GM19452 (cell line): ENCODE measurements around the gene SRP9.
A peak's percentile ranks its signal among the peaks of the same experiment; 100 is the strongest.
"Not testable (repeated sequence)": the region's sequence is repeated elsewhere in the genome, so short reads cannot be mapped to it uniquely, and the experiment has no call there.

ENCODE experiments used
- ATAC-seq: cut with Tn5 transposase; IDR thresholded peaks from one replicate; pipeline ENCODE4 v1.9.1; 2021; ENCODE audit not compliant: unreplicated experiment

The SRP9 gene

DNA sequence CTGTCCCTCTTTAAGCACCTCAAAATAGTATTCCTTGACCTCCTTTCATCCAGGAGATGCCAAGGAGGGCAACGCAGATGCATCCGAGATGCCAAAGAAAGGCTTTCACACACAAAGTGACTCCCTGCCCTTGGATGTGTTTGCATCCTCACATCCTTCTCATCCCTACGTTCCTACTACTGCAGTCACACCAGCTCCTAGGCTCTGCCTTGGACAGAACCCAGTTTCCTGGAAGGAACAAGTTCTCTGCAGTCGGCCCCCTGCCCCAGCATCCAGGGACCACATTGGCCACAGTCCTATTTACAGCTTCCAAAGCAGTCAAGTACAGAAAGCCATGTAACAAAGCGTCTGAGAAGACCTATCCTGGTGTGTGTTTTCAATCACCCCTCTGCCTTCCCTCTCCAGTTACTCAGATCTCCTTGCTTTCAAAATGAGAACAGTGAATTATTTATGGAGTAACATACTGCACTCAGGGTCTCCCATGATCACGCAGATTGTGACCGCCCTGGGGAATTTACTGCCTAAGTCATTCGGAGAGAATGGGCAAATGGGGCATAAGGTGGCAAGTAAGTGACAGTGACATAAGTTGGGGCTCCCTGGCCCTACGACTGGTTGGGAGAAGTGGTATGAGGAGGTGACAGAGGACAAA is 21.8 kb upstream of the SRP9 start:
- ATAC-seq: no peak

GRCh38 chr1:225757927-225758656 is 19.5 kb upstream of the SRP9 start:
- no peak for ATAC-seq

DNA sequence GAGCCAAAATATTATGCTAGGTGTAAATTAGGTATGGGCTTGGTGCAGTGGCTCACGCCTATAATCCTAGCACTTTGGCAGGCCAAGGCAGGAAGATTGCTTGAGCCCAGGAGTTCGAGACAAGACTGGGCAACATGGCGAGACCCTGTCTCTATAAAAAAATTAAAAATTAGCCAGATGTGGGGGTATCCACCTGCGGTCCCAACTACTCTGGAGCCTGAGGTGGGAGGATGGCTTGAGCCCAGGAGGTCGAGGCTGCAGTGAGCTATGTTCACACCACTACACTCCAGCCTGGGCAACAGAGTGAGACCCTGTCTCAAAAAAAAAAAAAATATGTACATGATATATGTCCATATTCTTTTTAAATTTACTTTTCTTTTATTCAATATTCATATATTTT is 17.7 kb upstream of the SRP9 start:
- ATAC-seq: not testable (repeated sequence)

DNA sequence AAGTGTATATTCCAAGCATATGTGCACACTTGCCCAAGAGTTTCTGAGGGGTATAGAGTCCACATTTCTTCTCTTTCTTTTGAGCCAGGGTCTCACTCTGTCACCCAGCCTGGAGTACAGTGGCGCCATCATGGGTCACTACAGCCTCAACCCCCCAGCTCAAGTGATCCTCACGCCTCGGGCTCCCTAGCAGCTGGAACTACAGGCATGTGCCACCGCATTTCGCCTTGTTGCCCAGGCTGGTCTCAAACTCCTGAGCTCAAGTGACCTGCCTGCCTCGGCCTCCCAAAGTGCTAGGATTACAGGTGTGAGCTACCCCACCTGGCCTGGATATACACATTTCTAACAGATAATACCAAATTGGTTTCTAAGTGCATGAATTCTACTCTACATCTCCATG is 17.1 kb upstream of the SRP9 start:
- no peak for ATAC-seq

GRCh38 chr1:225761395-225761794 is 16.2 kb upstream of the SRP9 start:
- not testable (repeated sequence) for ATAC-seq

DNA sequence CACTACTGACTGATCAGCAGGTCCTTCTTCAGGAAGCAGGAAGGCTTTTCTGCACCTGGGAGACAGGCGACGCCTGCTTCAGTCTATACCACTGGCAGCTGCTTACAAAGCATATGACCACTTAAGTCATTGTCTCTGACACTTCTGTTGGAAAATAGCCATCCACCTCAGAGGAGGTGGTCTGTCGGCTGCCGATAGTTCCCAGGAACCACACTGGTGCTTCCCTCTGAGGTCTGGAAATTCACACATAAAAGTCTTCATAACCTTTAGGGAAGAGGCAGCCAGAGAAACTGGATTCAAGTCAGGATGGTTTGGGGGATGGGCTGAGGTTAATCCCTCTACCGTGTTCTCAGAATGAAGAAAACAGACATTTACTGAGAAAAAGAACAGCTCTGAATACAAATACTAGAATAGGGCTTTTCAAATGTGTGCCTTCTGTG is 15.6 kb upstream of the SRP9 start:
- no peak for ATAC-seq

DNA sequence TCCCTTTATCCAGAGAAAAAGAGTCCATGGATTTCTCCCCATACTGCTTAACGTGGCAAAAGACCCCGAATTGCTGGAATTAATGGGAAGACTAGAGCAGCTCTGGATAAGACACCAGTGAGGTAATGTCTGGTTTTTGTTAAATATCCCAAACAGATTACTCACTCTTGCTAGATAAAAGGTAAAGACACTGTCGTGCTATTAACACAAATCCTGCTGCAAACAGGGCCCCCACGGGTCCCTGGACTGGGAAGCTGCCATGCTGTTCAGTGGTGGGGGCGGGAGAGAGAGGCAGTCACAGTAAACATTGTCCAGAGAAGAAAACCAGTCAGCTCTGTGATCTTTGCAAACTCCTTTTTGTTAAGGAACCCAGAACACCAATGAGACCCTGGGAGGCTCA is 15.2 kb upstream of the SRP9 start:
- no peak for ATAC-seq

GRCh38 chr1:225763716-225764548 is 13.7 kb upstream of the SRP9 start:
- ATAC-seq: no peak

DNA sequence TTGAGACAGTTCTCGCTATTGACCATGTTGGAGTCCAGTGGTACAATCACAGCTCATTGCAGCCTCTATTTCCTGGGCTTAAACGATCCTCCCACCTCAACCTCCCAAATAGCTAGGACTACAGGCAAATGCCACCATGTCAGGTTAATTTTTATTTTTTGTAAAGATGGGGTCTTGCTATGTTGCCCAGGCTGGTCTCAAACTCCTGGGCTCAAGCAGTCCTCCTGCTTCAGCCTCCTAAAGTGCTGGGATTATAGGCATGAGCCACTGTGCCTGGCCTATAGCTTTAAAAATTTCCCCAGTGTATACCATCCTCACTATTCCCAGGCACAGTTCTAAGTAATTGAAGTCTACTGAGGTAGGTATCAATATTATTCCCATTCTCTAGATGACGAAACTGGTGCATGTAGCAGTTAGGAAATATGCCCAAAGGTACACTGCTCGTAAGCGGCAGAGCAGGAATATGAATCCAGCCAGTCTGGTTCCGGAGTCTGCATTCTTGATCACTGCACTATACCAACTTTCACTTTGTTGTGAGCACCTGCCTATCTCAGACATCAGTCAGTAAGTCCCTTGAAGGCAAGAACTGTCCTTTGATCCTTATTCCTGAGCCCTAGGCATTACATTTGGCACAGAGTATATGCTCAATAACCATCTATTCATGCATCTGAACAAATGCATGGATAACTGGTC is 11.5 kb upstream of the SRP9 start:
- ATAC-seq: no peak

GRCh38 chr1:225766967-225767633 is 10.5 kb upstream of the SRP9 start:
- no peak for ATAC-seq

DNA sequence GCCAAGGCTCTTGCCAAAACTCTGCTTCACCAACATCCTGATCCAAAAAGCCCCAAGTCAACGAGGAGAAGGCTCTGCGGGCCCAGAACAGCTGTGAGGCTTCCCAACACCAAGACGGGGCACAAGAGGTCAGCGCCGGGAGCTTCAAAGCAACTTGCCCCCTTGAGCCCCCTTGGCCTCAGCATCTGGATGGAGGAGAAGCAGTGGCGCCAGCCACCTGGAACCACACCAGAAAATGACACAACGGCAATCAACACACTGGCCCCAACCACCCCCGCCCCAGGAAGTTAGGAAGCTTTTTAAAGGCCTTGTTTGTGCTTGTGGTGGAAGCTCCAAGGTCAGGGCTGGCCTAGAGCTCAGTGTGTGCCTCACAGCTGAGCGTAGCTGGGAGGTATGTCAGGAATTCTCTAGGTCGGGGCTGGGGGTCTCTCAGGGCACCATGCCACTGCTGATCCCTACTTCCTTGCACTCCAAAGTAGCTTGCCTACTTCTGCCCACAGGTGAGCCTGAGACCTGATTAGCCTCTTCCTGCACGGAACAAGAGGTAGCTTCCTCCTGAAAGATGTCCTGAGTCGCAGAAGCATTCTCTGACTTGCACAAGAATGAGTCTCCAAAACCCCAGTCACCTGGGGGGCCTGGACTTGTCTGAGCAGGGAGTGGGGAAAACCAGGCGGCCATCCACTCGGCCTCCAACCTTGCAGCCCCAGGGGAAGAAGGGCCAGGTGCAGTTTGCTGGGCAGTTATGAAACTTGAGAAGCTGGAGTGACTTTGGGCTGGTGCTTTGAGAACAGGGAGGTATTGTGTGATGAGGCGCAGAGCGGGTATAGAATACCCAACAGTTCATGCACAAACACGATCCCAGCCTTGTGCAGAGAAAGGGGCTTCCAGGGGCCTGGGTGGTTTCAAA is 9.7 kb upstream of the SRP9 start:
- no peak for ATAC-seq

DNA sequence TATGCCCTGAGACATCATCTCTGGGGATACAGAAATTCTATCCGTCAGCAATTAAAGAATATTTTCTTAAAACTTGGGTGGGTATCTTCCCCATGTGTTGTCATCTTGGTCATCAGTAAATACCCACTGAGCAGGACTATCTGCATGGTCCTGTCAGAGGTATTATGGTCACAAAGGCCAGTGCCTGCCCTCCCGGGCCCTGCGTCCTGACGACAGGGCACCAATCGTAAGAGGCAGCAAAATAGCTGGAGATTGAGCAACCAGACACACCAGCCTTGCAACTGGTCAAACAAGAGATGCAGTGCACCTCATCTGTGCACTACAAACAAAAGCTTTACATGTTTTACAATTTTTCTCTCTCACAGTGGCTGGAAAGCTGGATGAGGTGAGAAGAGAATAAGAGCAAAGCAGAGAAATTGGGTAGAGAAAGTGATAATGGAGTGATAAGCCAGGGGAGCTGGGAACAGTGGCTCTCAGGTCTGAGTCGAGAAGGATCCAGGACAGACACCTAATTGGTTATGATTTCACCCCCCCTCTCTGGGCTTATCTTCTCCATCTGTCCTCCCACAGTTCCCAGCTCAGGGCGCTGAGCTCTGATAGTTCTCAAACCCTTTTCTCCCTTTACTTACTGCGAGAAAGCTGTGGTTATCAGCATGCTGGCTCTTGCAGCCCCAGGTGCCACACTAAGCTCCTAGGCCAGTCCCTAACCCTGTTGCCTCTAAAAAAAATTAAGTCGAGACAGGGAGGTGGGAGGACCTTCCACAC is 8.8 kb upstream of the SRP9 start:
- no peak for ATAC-seq

GRCh38 chr1:225769687-225770086 is 7.9 kb upstream of the SRP9 start:
- no peak for ATAC-seq

DNA sequence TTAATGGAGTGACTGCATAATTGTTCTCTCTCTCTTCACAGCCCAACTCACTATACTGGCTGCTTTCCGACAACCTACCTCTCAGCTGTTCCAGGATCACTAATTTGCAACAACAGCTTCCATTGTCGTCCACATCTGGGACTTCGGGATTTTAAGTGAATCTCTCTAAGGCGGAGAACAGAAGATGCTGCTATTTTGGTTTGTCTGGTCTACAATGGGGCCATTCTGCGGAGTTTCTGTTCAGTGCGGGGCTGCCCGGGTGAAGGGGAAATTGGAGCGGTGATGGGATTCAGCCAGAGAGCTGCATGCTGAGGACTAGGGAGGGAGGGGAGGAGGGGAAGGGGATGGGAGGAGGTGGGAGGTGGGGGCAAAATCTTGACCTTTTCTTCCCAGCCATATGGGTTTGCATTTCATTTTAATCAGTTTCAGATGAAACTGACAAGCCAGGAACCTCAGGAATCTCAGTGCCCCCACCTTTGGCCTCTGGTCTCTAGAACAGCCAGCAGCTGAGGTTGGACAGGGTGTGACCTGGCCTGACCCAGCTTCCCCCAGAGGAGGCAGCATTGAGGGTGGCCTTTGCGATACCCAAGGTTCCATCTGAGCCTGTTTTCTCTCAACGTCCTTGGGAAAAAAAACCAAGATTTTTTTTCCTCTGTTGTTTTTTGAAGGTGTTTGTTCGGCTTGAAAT is 6.9 kb upstream of the SRP9 start:
- no peak for ATAC-seq

DNA sequence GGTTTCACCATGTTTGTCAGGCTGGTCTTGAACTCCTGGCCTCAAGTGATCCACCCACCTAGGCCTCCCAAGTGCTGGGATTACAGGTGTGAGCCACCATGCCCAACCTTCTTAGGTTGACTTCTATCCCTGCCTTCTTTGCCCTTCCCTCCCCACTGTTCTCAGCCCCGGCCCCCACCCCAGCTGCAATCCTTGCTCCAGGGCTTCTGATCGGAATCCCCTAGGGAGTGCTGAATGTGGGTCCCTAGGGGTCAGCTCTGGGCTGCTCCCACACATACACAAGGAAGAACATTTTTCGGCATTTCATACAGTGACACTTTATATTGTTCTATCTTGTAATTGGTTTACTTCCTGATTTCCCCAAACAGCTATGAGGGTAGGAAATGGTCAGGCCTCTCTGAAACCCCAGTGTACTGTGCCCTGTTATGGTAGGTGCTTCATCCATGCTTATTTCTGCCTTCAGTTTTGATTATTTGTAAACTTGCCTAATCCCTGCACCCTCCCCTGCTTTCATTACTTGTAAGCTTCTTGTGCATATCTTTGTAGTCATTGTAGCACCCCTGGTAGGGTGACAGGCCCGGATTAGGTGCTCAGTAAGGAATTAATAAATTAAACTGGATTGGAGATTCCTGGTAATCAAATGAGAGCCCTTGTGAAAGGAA is 5.8 kb upstream of the SRP9 start:
- ATAC-seq: peak; percentile 7

DNA sequence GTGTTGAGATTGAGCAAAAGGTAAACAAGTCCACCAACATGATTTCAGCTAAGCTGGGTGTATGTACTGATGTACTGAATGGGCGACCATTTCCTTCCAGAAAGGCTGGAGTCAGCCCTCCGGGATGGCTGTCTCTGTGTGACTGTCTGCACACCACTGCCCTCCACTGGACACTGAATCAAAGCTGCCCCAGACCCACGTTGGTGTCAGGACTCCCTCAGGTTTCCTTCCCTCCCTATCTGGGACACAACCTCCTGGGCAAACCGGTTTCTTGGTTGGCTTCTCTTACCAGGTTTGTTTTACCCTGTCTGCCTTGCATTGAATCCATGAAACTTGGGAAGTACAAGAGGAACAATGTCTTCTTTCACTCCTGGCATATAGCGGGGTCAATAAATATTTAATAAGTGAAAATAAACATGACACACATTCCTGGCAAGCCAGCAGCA is 5.3 kb upstream of the SRP9 start:
- ATAC-seq: peak; percentile 54

GRCh38 chr1:225772848-225773247 is 4.8 kb upstream of the SRP9 start:
- no peak for ATAC-seq
